ENCODE data around the gene LYAR.
A peak's percentile ranks its signal among the peaks of the same experiment; 100 is the strongest.

Gene LYAR

GRCh38 chr4:4289941-4290850 is at the start of gene LYAR, which contains the start of gene ZBTB49:
TSS of gene LYAR (minus strand) at chr4:4290154. CDS start at chr4:4283742, 6,412 bp downstream.
TSS of gene ZBTB49 (plus strand) at chr4:4290251. CDS start at chr4:4299946, 9,695 bp downstream.
- peak; percentile 95 for DNase-seq (ENCODE audit: low read depth, low spot score)

GRCh38 chr4:4339504-4340085 is 49.6 kb upstream of the LYAR start:
- peak; percentile 68 for DNase-seq (ENCODE audit: low read depth, low spot score)

GRCh38 chr4:4338210-4339001 is 48.5 kb upstream of the LYAR start:
- DNase-seq (ENCODE audit: low read depth, low spot score), result no peak

GRCh38 chr4:4334798-4335520 is 45.0 kb upstream of the LYAR start:
- peak; percentile 81 for DNase-seq (ENCODE audit: low read depth, low spot score)

GRCh38 chr4:4333265-4333706 is 43.3 kb upstream of the LYAR start:
- no peak for DNase-seq (ENCODE audit: low read depth, low spot score)

GRCh38 chr4:4332529-4332928 is 42.6 kb upstream of the LYAR start:
- no peak for DNase-seq (ENCODE audit: low read depth, low spot score)

- no peak for DNase-seq (ENCODE audit: low read depth, low spot score)
These were observed 40.8 kb upstream of the LYAR start for GRCh38 chr4:4330794-4331193.

GRCh38 chr4:4329496-4329895 is 39.5 kb upstream of the LYAR start:
- DNase-seq (ENCODE audit: low read depth, low spot score), result no peak

- DNase-seq (ENCODE audit: low read depth, low spot score), result no peak
These were observed 38.9 kb upstream of the LYAR start for GRCh38 chr4:4328840-4329239.

GRCh38 chr4:4328206-4328605 is 38.3 kb upstream of the LYAR start:
- DNase-seq (ENCODE audit: low read depth, low spot score), result no peak

GRCh38 chr4:4327652-4328121 is 37.7 kb upstream of the LYAR start:
- peak; percentile 91 for DNase-seq (ENCODE audit: low read depth, low spot score)

- DNase-seq (ENCODE audit: low read depth, low spot score), result no peak
These were observed 36.2 kb upstream of the LYAR start for GRCh38 chr4:4326166-4326565.

- no peak for DNase-seq (ENCODE audit: low read depth, low spot score)
These were observed 35.4 kb upstream of the LYAR start for GRCh38 chr4:4325321-4325720.

- no peak for DNase-seq (ENCODE audit: low read depth, low spot score)
These were observed 34.0 kb upstream of the LYAR start for GRCh38 chr4:4323705-4324534.

- DNase-seq (ENCODE audit: low read depth, low spot score), result no peak
These were observed 32.2 kb upstream of the LYAR start for GRCh38 chr4:4321951-4322688.

- DNase-seq (ENCODE audit: low read depth, low spot score), result no peak
These were observed 31.2 kb upstream of the LYAR start for GRCh38 chr4:4320951-4321714.

GRCh38 chr4:4320528-4320927 is 30.6 kb upstream of the LYAR start:
- DNase-seq (ENCODE audit: low read depth, low spot score), result no peak

GRCh38 chr4:4317496-4318232 is 27.7 kb upstream of the LYAR start:
- no peak for DNase-seq (ENCODE audit: low read depth, low spot score)
